Stomach (tissue), 9 donors: ENCODE results near the gene AKNA. TPM values are rescaled to one million over a fixed set of nuclear protein-coding genes. Genes with fewer than 3 reads are reported as not detected.

Source experiments
- DNase-seq, 2 donors: peaks; one replicate each; pipeline versions ENCODE4 v3.0.0 to v3.0.0-alpha.2; 2013 to 2019
- H3K27ac ChIP-seq, 5 donors: fragments of 200-600 bp in 4 of 5; sonication (generic) in 4 of 5; one replicate each; pipeline ENCODE4 v1.5.1; 2013 to 2019; ENCODE audit warnings: mild to moderate bottlenecking in 1 of 5, moderate library complexity in 1 of 5
- H3K27me3 ChIP-seq, 3 donors: fragments of 200-600 bp; sonication (generic); one replicate each; pipeline ENCODE4 v1.5.1; 2017 to 2019; ENCODE audit warnings: mixed run types in 1 of 3
- H3K36me3 ChIP-seq, 4 donors: fragments of 200-600 bp; sonication (generic); 1 replicate in 3 of 4; 2 replicates in 1 of 4; pipeline ENCODE4 v1.5.1; 2016 to 2019
- H3K4me1 ChIP-seq, 4 donors: fragments of 200-600 bp; sonication (generic); one replicate each; pipeline ENCODE4 v1.5.1; 2016 to 2019
- H3K4me3 ChIP-seq, 4 donors: fragments of 200-600 bp; sonication (generic) in 3 of 4; one replicate each; pipeline ENCODE4 v1.5.1; 2016 to 2019; ENCODE audit warnings: mild to moderate bottlenecking in 1 of 4
- H3K9me3 ChIP-seq, 4 donors: fragments of 200-600 bp; sonication (generic); one replicate each; pipeline ENCODE4 v1.5.1; 2016 to 2019
- EP300 ChIP-seq: sonication (generic); formaldehyde crosslinking; IDR thresholded peaks from one replicate; pipeline ENCODE4 v1.6.1; 2017; ENCODE audit warnings: antibody characterized with exemption
- POLR2A ChIP-seq, 4 donors: fragments of 450-650 bp; IDR thresholded peaks; one replicate each; pipeline ENCODE4 v1.6.1; 2016; ENCODE audit warnings: antibody characterized with exemption in 4 of 4, control low read depth in 2 of 4, mild to moderate bottlenecking in 1 of 4, moderate library complexity in 1 of 4
- POLR2AphosphoS5 ChIP-seq, 3 donors: sonication (generic); formaldehyde crosslinking; IDR thresholded peaks; one replicate each; pipeline ENCODE4 v1.6.1; 2016; ENCODE audit warnings: antibody characterized with exemption in 3 of 3
- WGBS, 5 donors: extraction: QIAGEN DNeasy Blood & Tissue Kit in 3 of 5; methylation state at CpG; one replicate each; pipeline versions ENCODE4 v1.1.5 to v1.1.7; 2013 to 2018; 5-methylcytosine and 5-hydroxymethylcytosine counted together
- intact Hi-C: fragments of 100-400 bp; cut with DNase I; formaldehyde crosslinking; loops from one replicate; pipeline ENCODE4 v1.15.1; 2023; ENCODE audit warnings: low total_unique reads
- polyA plus RNA-seq, 3 donors: library from polyadenylated mRNA; stranded (reverse); fragments of 200-250 nt; gene quantifications; one replicate each; pipeline ENCODE4 v1.2.3, GENCODE V29; 2013
- total RNA-seq, 5 donors: library from RNA; depleted of rRNA; stranded (reverse); fragments of >200 nt; gene quantifications; one replicate each; pipeline versions ENCODE4 v1.1.0 to v1.2.3, GENCODE V29; 2014 to 2016
- TF ChIP-seq, protein P1 (sequence below), 7 experiments: fragments of 450-650 bp in 4 of 7; fragments of 200-600 bp in 3 of 7; sonication (generic) in 3 of 7; IDR thresholded peaks; one replicate each; pipeline ENCODE4 v1.5.1; 2016 to 2019; ENCODE audit warnings: antibody characterized with exemption in 7 of 7, control low read depth in 2 of 7, mild to moderate bottlenecking in 1 of 7
- donor health status: healthy with polysubstance abuse.
- donor health status: Bipolar disorder and iron deficiency.
- donor health status: healthy.

AKNA gene
- total and polyA plus RNA-seq, 8 donors: 12.2 to 85.8 (median 16.6) TPM

DNA sequence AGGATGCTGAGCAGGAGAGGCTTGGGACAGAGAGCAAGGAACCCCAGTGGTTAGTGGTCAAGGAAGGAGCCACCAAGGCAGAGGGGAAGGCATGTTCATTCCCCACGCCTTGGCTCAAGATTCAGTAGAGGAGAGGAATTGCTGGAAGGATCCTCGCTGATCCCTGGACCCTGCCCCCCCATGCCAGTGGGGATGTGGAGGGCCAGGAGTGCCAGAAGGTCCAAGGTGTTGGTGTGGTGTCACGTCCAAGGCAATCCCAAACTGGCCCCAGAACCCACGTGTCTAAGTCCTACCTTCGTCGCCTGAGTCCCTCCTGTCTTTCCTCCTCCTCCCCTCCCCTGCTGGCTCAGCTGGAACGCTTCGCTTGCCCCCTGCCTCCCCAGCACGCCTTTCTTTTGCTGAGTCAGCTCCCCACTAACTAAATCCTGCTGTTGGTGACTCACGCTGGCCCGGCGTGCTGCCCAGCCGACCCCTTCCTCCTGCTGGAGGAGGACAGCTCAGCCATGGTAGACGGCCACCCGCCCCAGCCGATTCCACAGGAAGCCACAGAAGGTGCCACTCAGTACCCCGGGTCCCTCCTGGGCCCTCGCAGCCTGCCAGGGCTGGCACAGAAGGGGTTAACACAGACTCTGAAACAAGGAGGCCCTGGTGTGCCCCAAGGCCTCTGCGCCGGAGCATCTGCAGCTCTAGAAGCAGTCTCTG is 102.5 kb downstream of the AKNA start:
- intact Hi-C loops: loop anchor here (5.0 kb wide), 1 partner anchor 198 kb away; no protein-coding TSS in a partner anchor
- no peaks in the 10 kb centered on the region for H3K27me3 ChIP-seq
- H3K36me3 ChIP-seq: peaks cover 0 to 7% (median 0%) of the 10 kb centered on the region in 4 donors
- no peak overlapping the region for H3K4me3 ChIP-seq
- peaks cover 0 to 9% (median 0%) of the 10 kb centered on the region in 4 donors for H3K4me1 ChIP-seq
- TF ChIP-seq, protein P1, sequence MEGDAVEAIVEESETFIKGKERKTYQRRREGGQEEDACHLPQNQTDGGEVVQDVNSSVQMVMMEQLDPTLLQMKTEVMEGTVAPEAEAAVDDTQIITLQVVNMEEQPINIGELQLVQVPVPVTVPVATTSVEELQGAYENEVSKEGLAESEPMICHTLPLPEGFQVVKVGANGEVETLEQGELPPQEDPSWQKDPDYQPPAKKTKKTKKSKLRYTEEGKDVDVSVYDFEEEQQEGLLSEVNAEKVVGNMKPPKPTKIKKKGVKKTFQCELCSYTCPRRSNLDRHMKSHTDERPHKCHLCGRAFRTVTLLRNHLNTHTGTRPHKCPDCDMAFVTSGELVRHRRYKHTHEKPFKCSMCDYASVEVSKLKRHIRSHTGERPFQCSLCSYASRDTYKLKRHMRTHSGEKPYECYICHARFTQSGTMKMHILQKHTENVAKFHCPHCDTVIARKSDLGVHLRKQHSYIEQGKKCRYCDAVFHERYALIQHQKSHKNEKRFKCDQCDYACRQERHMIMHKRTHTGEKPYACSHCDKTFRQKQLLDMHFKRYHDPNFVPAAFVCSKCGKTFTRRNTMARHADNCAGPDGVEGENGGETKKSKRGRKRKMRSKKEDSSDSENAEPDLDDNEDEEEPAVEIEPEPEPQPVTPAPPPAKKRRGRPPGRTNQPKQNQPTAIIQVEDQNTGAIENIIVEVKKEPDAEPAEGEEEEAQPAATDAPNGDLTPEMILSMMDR (IDR thresholded peaks at IDR 0.05): no peak
- TF ChIP-seq EP300: no peak
- TF ChIP-seq POLR2A (IDR thresholded peaks at IDR 0.05): no peak
- TF ChIP-seq POLR2AphosphoS5 (IDR thresholded peaks at IDR 0.05): no peak
- no peaks in the 10 kb centered on the region for H3K9me3 ChIP-seq
- no peak overlapping the region for H3K27ac ChIP-seq
- WGBS, 5 donors: 54 to 70% (median 69%) methylated on average over 13 to 20 of the region's 20 CpGs
- peak in 1 of 2 donors; percentile 85 for DNase-seq

GRCh38 chr9:114284316-114285060 is 103.3 kb downstream of the AKNA start:
- intact Hi-C loops: loop anchor here (5.0 kb wide), 1 partner anchor 197 kb away; no protein-coding TSS in a partner anchor

More at GRCh38 chr9:114284316-114285060, 103.3 kb downstream of the AKNA start:
- no peak overlapping the region for H3K27ac ChIP-seq
- H3K9me3 ChIP-seq: no peaks in the 10 kb centered on the region
- H3K4me3 ChIP-seq: no peak overlapping the region
- DNase-seq: no peak
- H3K4me1 ChIP-seq: peaks cover 0 to 9% (median 0%) of the 10 kb centered on the region in 4 donors
- H3K36me3 ChIP-seq: peaks cover 0 to 7% (median 0%) of the 10 kb centered on the region in 4 donors
- no peaks in the 10 kb centered on the region for H3K27me3 ChIP-seq
- TF ChIP-seq EP300 (no peak), POLR2A (IDR thresholded peaks at IDR 0.05) (no peak), POLR2AphosphoS5 (IDR thresholded peaks at IDR 0.05) (no peak)
- TF ChIP-seq, protein P1 (IDR thresholded peaks at IDR 0.05): no peak
- 88 to 92% (median 88%) methylated on average over 11 of the region's 11 CpGs for WGBS, 5 donors

Other genes with a start within 250 kb of the AKNA start
- 10 to 100 TPM in 3 of 5 donors, 1 to 10 TPM in 2; 2.9 to 26.3 (median 21.1) TPM for gene COL27A1, start 232.4 kb downstream of the AKNA start, total RNA-seq
- gene COL27A1, start 232.4 kb downstream of the AKNA start, polyA plus RNA-seq: 1 to 10 TPM; 3.4 to 7.1 (median 5.6) TPM
- gene ORM1, start 64.9 kb downstream of the AKNA start, total RNA-seq: 1 to 10 TPM in 2 of 5 donors, not detected in 3; 1.6 to 2.2 TPM
- gene ORM1, start 64.9 kb downstream of the AKNA start, polyA plus RNA-seq: 10 to 100 TPM in 1 of 3 donors, 1 to 10 TPM in 2; 2.9 to 14.8 (median 3.9) TPM
- 1 to 10 TPM in 2 of 5 donors, not detected in 3; 1.2 to 2.0 TPM for gene ORM2, start 58.1 kb downstream of the AKNA start, total RNA-seq
- gene ORM2, start 58.1 kb downstream of the AKNA start, polyA plus RNA-seq: 10 to 100 TPM in 1 of 3 donors, 1 to 10 TPM in 1, not detected in 1; 4.9 to 17.1 TPM
- 10 to 100 TPM in 2 of 5 donors, 1 to 10 TPM in 3; 2.3 to 70.1 (median 4.1) TPM for gene WHRN, start 117.5 kb upstream of the AKNA start, total RNA-seq
- 1 to 10 TPM; 2.4 to 8.5 (median 5.5) TPM for gene WHRN, start 117.5 kb upstream of the AKNA start, polyA plus RNA-seq
- 100 to 1,000 TPM in 3 of 5 donors, 10 to 100 TPM in 2; 27.5 to 259 (median 159) TPM for gene ATP6V1G1, start 199.8 kb upstream of the AKNA start, total RNA-seq
- 100 to 1,000 TPM; 137 to 302 (median 263) TPM for gene ATP6V1G1, start 199.8 kb upstream of the AKNA start, polyA plus RNA-seq
- gene TMEM268, start 223.3 kb upstream of the AKNA start, total RNA-seq: 10 to 100 TPM in 2 of 5 donors, 1 to 10 TPM in 3; 4.1 to 33.3 (median 6.2) TPM
- gene TMEM268, start 223.3 kb upstream of the AKNA start, polyA plus RNA-seq: 1 to 10 TPM; 3.6 to 4.6 (median 4.1) TPM